HL-60 (cell line): Measurements from ENCODE around the gene SNAPIN.

Experiments used
- DNase-seq, 2 experiments: peaks; one replicate each; pipeline ENCODE4 v3.0.0-alpha.2; 2010 to 2020; ENCODE audit warnings: low read depth in 1 of 2, low spot score in 1 of 2
- H3K27ac ChIP-seq: fragments of 250-450 bp; sonication (Bioruptor Pico); replicated peaks from 2 replicates; pipeline ENCODE4 v1.5.1; 2020; ENCODE audit warnings: mild to moderate bottlenecking, moderate library complexity
- H3K27me3 ChIP-seq: fragments of 250-450 bp; sonication (Bioruptor Pico); 2 replicates; pipeline ENCODE4 v1.5.1; 2021; ENCODE audit warnings: mild to moderate bottlenecking, moderate library complexity; ENCODE audit not compliant: insufficient read depth, poor library complexity, severe bottlenecking
- H3K4me3 ChIP-seq: replicated peaks from 2 replicates; pipeline ENCODE4 v1.5.1; 2011; ENCODE audit warnings: mild to moderate bottlenecking, control low read depth, low read length; ENCODE audit not compliant: insufficient read depth
- CTCF ChIP-seq: IDR thresholded peaks from one replicate; pipeline ENCODE4 v1.5.1; 2011; ENCODE audit warnings: low read length, control low read depth, inconsistent platforms; ENCODE audit not compliant: insufficient read depth
- GABPA ChIP-seq: IDR thresholded peaks from 2 replicates; pipeline ENCODE4 v1.6.1; 2012; ENCODE audit warnings: low read depth
- POLR2AphosphoS5 ChIP-seq: IDR thresholded peaks from 2 replicates; pipeline ENCODE4 v1.6.1; 2012; ENCODE audit warnings: low read depth
- REST ChIP-seq: IDR thresholded peaks from 2 replicates; pipeline ENCODE4 v1.6.1; 2012; ENCODE audit warnings: low read depth; ENCODE audit not compliant: insufficient replicate concordance
- SPI1 ChIP-seq: IDR thresholded peaks from 2 replicates; pipeline ENCODE4 v1.6.1; 2012; ENCODE audit warnings: low read depth, mild to moderate bottlenecking, borderline replicate concordance
- long read RNA-seq: library from polyadenylated mRNA; unstranded; transcript quantifications from one replicate; pipeline ENCODE4 v2.0.0, GENCODE V29; 2020

Gene SNAPIN
- long read RNA-seq, transcript SNAPIN-201 (4 exons, 1,030 nt): major isoform, 14 of 30 reads
- long read RNA-seq, transcript SNAPIN-202 (3 exons, 922 nt): minor isoform, 6 of 30 reads
- long read RNA-seq, partial matches to known transcripts: 1 of 30 reads
- long read RNA-seq, other reads (novel, unspliced or antisense): 4 of 30 reads

DNA sequence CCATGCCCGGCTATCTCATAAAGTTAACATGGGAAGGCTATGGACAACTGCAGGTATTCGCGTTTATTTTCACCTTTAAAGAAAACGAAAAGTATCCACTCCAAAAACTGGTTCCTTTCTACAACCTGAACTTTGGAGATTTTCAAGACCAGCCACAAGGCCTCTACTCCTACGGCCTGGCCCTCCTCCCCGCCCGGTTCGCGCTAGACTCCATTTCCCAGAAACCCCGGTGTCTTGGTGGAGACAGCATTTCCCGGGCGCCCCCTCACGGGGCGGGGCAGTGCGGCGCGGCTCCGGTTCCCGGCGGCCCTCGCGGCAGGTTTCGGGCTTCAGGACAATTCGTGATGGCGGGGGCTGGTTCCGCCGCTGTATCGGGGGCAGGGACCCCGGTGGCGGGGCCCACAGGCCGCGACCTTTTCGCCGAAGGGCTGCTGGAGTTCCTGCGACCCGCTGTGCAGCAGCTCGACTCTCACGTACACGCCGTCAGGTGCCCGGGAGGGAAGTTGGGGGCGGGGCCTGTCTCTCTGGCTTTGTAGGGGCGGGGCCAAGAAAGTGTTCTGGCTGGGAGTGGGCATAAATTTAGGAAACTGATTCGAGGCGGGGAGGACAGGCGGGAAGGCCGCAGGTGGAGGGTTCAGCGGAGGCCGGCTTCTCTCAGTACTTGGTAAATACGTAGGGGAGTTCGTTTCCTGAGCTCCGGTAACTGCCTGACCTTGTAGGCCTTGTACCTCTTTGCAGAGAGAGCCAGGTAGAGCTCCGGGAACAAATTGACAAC, at the start of gene SNAPIN:
SNAPIN (plus strand) TSS at position 304 of the 775 bp plus-strand sequence; CDS start at position 345, 41 bp downstream.
- peak within 1 kb of the TSS; percentile 86 for H3K4me3 ChIP-seq
- no peaks in the 10 kb centered on the region for H3K27me3 ChIP-seq
- H3K27ac ChIP-seq: peak within 1 kb of the TSS; percentile 91
- peak; percentile 62 to 93 for DNase-seq
- TF ChIP-seq CTCF: no peak
- peak; percentile 74; the same call in 1 of the 2 replicates for TF ChIP-seq POLR2AphosphoS5
- no peak for TF ChIP-seq REST
- peak; percentile 6; the same call in 1 of the 2 replicates for TF ChIP-seq SPI1

DNA sequence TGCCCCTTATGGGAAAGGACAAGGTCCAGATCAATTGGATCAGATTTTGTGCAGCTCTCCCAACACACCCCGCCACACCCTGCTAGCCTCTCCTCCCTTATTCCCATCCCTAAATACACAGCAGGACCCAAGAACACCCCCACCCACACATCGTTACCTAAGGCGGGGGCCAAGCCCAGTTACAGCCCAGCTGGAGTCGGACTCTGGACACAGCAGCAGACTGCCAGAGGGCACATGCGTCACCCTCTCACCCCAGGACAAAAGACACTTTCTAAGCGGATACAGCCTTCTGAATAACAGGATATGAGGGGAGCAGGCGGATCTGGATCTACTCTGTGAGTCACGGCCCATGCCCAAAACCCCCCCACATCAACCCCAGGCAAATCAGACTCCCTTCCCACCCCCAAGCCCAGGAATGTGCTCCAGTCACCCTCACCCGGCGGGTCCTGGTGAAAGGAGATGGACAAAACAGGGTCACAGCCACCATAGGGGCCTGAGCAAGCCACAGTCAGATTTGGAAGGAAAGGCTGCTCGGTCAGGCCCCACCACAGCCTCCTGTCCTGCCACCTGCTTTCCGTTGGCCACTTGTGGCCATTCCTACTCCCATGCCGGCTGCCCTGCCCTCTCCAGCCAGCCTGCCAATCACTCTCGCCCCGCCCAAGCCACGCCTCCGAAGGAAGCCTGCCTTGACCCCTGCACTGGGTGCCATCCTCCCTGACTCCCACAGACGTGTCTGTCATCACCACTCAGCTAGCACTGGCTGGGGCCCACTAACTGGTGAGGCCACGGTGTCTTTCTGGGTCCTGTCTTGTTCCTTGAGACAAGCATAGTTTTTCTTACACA, 49.5 kb upstream of the SNAPIN start:
- TF ChIP-seq CTCF (no peak), REST (no peak), SPI1 (no peak), GABPA (no peak), POLR2AphosphoS5 (no peak)
- H3K27ac ChIP-seq: no peak overlapping the region
- DNase-seq: no peak
- no peak overlapping the region for H3K4me3 ChIP-seq
- H3K27me3 ChIP-seq: no peaks in the 10 kb centered on the region

DNA sequence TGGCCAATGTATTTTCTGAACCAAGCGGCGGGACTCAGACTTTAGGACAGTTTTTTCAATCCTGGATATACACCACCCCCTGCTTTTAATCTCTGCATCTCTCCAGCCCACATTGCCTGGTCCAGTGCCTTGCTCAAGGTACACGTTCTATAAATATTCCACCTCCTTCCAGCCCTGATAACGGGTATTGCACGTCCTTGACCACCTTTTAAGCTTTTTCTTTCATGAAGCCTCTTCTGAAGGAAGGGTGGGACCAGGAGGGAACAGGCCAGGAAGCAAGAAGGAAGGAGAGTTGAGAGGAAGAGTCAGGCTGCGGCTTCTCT, 49.0 kb upstream of the SNAPIN start:
- H3K27ac ChIP-seq: no peak overlapping the region
- TF ChIP-seq GABPA: no peak
- TF ChIP-seq REST: no peak
- no peak for TF ChIP-seq CTCF
- no peak for TF ChIP-seq POLR2AphosphoS5
- no peak for TF ChIP-seq SPI1
- no peak overlapping the region for H3K4me3 ChIP-seq
- no peaks in the 10 kb centered on the region for H3K27me3 ChIP-seq
- no peak for DNase-seq
